GM12878 (cell line): ENCODE data around the gene FFAR2. TPM values are rescaled to one million over a fixed set of nuclear protein-coding genes. Genes with fewer than 3 reads are reported as not detected.

Experiments
- ATF7 ChIP-seq: fragments of 450-650 bp; IDR thresholded peaks from 2 replicates; pipeline ENCODE4 v1.6.1; 2016; ENCODE audit warnings: low read depth, mild to moderate bottlenecking
- CBX3 ChIP-seq: fragments of 200-600 bp; sonication (generic); IDR thresholded peaks from 2 replicates; pipeline ENCODE4 v1.6.1; 2016; ENCODE audit warnings: low read depth, borderline replicate concordance
- CREM ChIP-seq: IDR thresholded peaks from 2 replicates; pipeline ENCODE4 v1.6.1; 2014; ENCODE audit warnings: antibody characterized with exemption, low read depth
- GABPA ChIP-seq: IDR thresholded peaks from 2 replicates; pipeline ENCODE4 v1.6.1; 2014; ENCODE audit warnings: antibody characterized with exemption, low read depth, mild to moderate bottlenecking, inconsistent platforms
- HDGF ChIP-seq: fragments of 450-650 bp; IDR thresholded peaks from 2 replicates; pipeline ENCODE4 v1.6.1; 2016; ENCODE audit warnings: antibody characterized with exemption
- KLF5 ChIP-seq: fragments of 450-650 bp; IDR thresholded peaks from 2 replicates; pipeline ENCODE4 v1.6.1; 2014; ENCODE audit warnings: mild to moderate bottlenecking; ENCODE audit not compliant: partially characterized antibody
- MEF2A ChIP-seq: IDR thresholded peaks from 2 replicates; pipeline ENCODE4 v1.6.1; 2011; ENCODE audit warnings: low read depth, mild to moderate bottlenecking, low read length, moderate library complexity; ENCODE audit not compliant: insufficient read depth
- NBN ChIP-seq: fragments of 450-650 bp; IDR thresholded peaks from 2 replicates; pipeline ENCODE4 v1.6.1; 2016
- NFYB ChIP-seq: IDR thresholded peaks from 2 replicates; pipeline ENCODE4 v1.6.1; 2011; ENCODE audit warnings: low read depth, mild to moderate bottlenecking, low read length, improper control_type of control experiment, moderate library complexity; ENCODE audit not compliant: insufficient read depth
- NKRF ChIP-seq: fragments of 450-650 bp; conservative IDR thresholded peaks from 2 replicates; pipeline ENCODE4 v1.6.1; 2017; ENCODE audit warnings: mild to moderate bottlenecking, moderate library complexity
- NR2F1 ChIP-seq: fragments of 450-650 bp; conservative IDR thresholded peaks from 2 replicates; pipeline ENCODE4 v1.6.1; 2017; ENCODE audit warnings: mild to moderate bottlenecking
- RAD51 ChIP-seq: fragments of 450-650 bp; IDR thresholded peaks from 2 replicates; pipeline ENCODE4 v1.6.1; 2016; ENCODE audit warnings: moderate library complexity, mild to moderate bottlenecking, inconsistent platforms
- SIN3A ChIP-seq: IDR thresholded peaks from 2 replicates; pipeline ENCODE4 v1.6.1; 2012; ENCODE audit warnings: low read depth, low read length, improper control_type of control experiment
- SMAD1 ChIP-seq: fragments of 450-650 bp; IDR thresholded peaks from 2 replicates; pipeline ENCODE4 v1.6.1; 2018; ENCODE audit warnings: mild to moderate bottlenecking, low read depth; ENCODE audit not compliant: partially characterized antibody
- SMAD5 ChIP-seq: IDR thresholded peaks from 2 replicates; pipeline ENCODE4 v1.6.1; 2016; ENCODE audit warnings: antibody characterized with exemption, low read depth
- STAT3 ChIP-seq: IDR thresholded peaks from 2 replicates; pipeline ENCODE4 v1.6.1; 2011; ENCODE audit warnings: low read depth, low read length, improper control_type of control experiment
- TBL1XR1 ChIP-seq: IDR thresholded peaks from 2 replicates; pipeline ENCODE4 v1.6.1; 2012; ENCODE audit warnings: low read depth, low read length, improper control_type of control experiment
- YY1 ChIP-seq: IDR thresholded peaks from 2 replicates; pipeline ENCODE4 v1.6.1; 2011; ENCODE audit warnings: low read depth, mild to moderate bottlenecking, low read length
- ZNF622 ChIP-seq: fragments of 450-650 bp; IDR thresholded peaks from 2 replicates; pipeline ENCODE4 v1.6.1; 2017; ENCODE audit warnings: mild to moderate bottlenecking, inconsistent platforms
- polyA plus RNA-seq, 11 experiments: library from polyadenylated mRNA; depleted of rRNA in 4 of 11; unstranded in 6 of 11; stranded (reverse) in 5 of 11; fragments of >200 nt; fragmentation: Nextera tagmentation in 4 of 11; fragmentation: Illumina TruSeq in 1 of 11; extraction: Ambion mirVana in 4 of 11; extraction: Trizol in 1 of 11; gene quantifications; 1 replicate in 1 of 11; 2 replicates in 10 of 11; pipeline versions ENCODE4 v1.2.1 to v1.2.3, GENCODE V29; 2011 to 2016; ENCODE audit warnings: inconsistent platforms in 2 of 11, missing spikeins in 2 of 11, low read depth in 1 of 11
- total RNA-seq, 4 experiments: library from RNA; depleted of rRNA in 3 of 4; stranded (reverse); fragments of >200 nt in 3 of 4; fragmentation: Illumina TruSeq in 1 of 4; extraction: Trizol in 1 of 4; gene quantifications; 2 replicates each; pipeline versions ENCODE4 v1.2.1 to v1.2.3, GENCODE V29; 2013 to 2021
- TF ChIP-seq, protein P1 (sequence below): IDR thresholded peaks from 2 replicates; pipeline ENCODE4 v1.6.1; 2012; ENCODE audit warnings: improper control_type of control experiment, low read depth, low read length; ENCODE audit not compliant: insufficient replicate concordance
- TF ChIP-seq, protein P2 (sequence below): IDR thresholded peaks from 2 replicates; pipeline ENCODE4 v1.6.1; 2012; ENCODE audit warnings: mild to moderate bottlenecking, low read depth, low read length

Gene FFAR2
- total and polyA plus RNA-seq, 10 of the 15 experiments (the other 5 are each of a cell fraction or from before 2014, with no cell fraction given), result 0.05 to 4.0 (median 2.1) TPM

DNA sequence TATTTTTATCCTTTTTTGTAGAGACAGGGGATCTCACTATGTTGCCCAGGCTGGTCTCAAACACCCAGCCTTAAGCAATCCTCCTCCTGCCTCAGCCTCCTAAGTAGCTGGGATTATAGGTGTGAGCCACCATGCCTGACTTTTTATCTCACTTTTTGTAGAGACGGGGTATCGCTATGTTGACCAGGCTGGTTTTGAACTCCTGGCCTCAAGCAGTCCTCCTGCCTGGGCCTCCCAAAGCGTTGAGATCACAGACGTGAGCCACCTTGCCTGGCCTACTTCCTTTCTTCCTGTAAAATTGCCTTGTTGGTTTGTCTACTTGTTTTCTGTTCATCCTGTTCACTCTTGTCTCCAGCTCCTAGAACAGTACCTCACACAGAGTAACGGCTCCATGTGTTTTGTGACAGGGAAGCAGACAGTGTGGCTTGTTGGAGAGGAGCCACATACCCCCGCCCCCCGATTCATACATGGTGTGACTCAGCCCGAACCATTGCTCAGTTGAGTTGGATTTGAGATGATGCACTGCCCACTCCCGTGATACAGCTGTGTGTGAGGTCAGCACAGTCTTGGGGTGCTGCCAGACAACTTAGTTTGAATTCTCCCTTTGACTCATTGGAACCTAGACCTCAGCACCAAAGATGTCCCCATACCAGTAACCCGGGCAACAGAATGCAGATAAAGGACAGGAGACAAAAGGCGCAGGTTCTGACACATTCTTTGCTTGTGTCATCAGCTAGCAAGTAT, 43.0 kb upstream of the FFAR2 start (continued):
- TF ChIP-seq, protein P1, sequence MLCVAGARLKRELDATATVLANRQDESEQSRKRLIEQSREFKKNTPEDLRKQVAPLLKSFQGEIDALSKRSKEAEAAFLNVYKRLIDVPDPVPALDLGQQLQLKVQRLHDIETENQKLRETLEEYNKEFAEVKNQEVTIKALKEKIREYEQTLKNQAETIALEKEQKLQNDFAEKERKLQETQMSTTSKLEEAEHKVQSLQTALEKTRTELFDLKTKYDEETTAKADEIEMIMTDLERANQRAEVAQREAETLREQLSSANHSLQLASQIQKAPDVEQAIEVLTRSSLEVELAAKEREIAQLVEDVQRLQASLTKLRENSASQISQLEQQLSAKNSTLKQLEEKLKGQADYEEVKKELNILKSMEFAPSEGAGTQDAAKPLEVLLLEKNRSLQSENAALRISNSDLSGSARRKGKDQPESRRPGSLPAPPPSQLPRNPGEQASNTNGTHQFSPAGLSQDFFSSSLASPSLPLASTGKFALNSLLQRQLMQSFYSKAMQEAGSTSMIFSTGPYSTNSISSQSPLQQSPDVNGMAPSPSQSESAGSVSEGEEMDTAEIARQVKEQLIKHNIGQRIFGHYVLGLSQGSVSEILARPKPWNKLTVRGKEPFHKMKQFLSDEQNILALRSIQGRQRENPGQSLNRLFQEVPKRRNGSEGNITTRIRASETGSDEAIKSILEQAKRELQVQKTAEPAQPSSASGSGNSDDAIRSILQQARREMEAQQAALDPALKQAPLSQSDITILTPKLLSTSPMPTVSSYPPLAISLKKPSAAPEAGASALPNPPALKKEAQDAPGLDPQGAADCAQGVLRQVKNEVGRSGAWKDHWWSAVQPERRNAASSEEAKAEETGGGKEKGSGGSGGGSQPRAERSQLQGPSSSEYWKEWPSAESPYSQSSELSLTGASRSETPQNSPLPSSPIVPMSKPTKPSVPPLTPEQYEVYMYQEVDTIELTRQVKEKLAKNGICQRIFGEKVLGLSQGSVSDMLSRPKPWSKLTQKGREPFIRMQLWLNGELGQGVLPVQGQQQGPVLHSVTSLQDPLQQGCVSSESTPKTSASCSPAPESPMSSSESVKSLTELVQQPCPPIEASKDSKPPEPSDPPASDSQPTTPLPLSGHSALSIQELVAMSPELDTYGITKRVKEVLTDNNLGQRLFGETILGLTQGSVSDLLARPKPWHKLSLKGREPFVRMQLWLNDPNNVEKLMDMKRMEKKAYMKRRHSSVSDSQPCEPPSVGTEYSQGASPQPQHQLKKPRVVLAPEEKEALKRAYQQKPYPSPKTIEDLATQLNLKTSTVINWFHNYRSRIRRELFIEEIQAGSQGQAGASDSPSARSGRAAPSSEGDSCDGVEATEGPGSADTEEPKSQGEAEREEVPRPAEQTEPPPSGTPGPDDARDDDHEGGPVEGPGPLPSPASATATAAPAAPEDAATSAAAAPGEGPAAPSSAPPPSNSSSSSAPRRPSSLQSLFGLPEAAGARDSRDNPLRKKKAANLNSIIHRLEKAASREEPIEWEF, result no peak
- TF ChIP-seq STAT3 (no peak), MEF2A (peak; percentile 63; the same call in 1 of the 2 replicates), CBX3 (no peak), YY1 (peak; percentile 75; the same call in 1 of the 2 replicates), ATF7 (peak; percentile 91), NR2F1 (peak; percentile 75), SMAD5 (no peak), HDGF (no peak), RAD51 (no peak), GABPA (no peak), NBN (peak; percentile 59; the same call in 1 of the 2 replicates), NKRF (no peak; the same call in 1 of the 2 replicates), SMAD1 (peak; percentile 90), CREM (peak; percentile 88), NFYB (no peak), KLF5 (no peak), ZNF622 (no peak), TBL1XR1 (peak; percentile 44; the same call in 1 of the 2 replicates), SIN3A (no peak)
- TF ChIP-seq, protein P2, sequence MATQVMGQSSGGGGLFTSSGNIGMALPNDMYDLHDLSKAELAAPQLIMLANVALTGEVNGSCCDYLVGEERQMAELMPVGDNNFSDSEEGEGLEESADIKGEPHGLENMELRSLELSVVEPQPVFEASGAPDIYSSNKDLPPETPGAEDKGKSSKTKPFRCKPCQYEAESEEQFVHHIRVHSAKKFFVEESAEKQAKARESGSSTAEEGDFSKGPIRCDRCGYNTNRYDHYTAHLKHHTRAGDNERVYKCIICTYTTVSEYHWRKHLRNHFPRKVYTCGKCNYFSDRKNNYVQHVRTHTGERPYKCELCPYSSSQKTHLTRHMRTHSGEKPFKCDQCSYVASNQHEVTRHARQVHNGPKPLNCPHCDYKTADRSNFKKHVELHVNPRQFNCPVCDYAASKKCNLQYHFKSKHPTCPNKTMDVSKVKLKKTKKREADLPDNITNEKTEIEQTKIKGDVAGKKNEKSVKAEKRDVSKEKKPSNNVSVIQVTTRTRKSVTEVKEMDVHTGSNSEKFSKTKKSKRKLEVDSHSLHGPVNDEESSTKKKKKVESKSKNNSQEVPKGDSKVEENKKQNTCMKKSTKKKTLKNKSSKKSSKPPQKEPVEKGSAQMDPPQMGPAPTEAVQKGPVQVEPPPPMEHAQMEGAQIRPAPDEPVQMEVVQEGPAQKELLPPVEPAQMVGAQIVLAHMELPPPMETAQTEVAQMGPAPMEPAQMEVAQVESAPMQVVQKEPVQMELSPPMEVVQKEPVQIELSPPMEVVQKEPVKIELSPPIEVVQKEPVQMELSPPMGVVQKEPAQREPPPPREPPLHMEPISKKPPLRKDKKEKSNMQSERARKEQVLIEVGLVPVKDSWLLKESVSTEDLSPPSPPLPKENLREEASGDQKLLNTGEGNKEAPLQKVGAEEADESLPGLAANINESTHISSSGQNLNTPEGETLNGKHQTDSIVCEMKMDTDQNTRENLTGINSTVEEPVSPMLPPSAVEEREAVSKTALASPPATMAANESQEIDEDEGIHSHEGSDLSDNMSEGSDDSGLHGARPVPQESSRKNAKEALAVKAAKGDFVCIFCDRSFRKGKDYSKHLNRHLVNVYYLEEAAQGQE, result no peak; the same call in 1 of the 2 replicates
